Right lobe of liver (tissue), 4 donors: ENCODE measurements around the gene ASIC2.

Experiments
- CTCF ChIP-seq, 4 donors: fragments of 200-600 bp in 3 of 4; fragments of 450-650 bp in 1 of 4; IDR thresholded peaks; one replicate each; pipeline versions ENCODE4 v1.5.1 to v1.8.0; 2016 to 2022; ENCODE audit warnings: antibody characterized with exemption in 4 of 4, mild to moderate bottlenecking in 2 of 4
- POLR2A ChIP-seq: fragments of 450-650 bp; IDR thresholded peaks from one replicate; pipeline ENCODE4 v1.6.1; 2017; ENCODE audit warnings: antibody characterized with exemption, mild to moderate bottlenecking
- donor health status: DM: no; HTN: no; CAD: no.
- donor health status: DM: no; HTN: no; CAD: no.
- donor health status: DM: no; HTN: yes; CAD: no.

- TF ChIP-seq CTCF (IDR thresholded peaks at IDR 0.05) = no peak
- TF ChIP-seq POLR2A = no peak
Observed at GRCh38 chr17:32992321-32993033, 300.6 kb downstream of the ASIC2 start.
